Calu3 (cell line): ENCODE results near the gene NNT. TPM values are rescaled to one million over a fixed set of nuclear protein-coding genes. Genes with fewer than 3 reads are reported as not detected.
A peak's percentile ranks its signal among the peaks of the same experiment; 100 is the strongest.

ENCODE experiments used
- BruUV-seq: library from RNA; stranded (reverse); fragments of 400-500 nt; replicated peaks from 2 replicates; lab custom pipeline; 2021; lab: Mats Ljungman, UMichigan
- CTCF ChIA-PET: fragments of 300-600 bp; sonication (Branson Sonifier 250); formaldehyde crosslinking; loops from one replicate; lab custom pipeline; 2022; ENCODE audit warnings: antibody characterized with exemption; lab: Charles Lee
- DNase-seq: peaks from one replicate; pipeline ENCODE4 v3.0.0; 2022
- H3K27ac Mint-ChIP-seq: one replicate; pipeline ENCODE4 v1.8.0; 2022; ENCODE audit warnings: mixed read lengths; ENCODE audit not compliant: unreplicated experiment
- H3K27me3 Mint-ChIP-seq: one replicate; pipeline ENCODE4 v1.8.0; 2022; ENCODE audit warnings: mixed read lengths; ENCODE audit not compliant: unreplicated experiment
- H3K36me3 Mint-ChIP-seq: one replicate; pipeline ENCODE4 v1.8.0; 2022; ENCODE audit warnings: mild to moderate bottlenecking, moderate library complexity, mixed read lengths; ENCODE audit not compliant: insufficient read depth, unreplicated experiment
- H3K4me1 Mint-ChIP-seq: one replicate; pipeline ENCODE4 v1.8.0; 2022; ENCODE audit warnings: mild to moderate bottlenecking, low read depth, mixed read lengths; ENCODE audit not compliant: unreplicated experiment
- H3K4me3 Mint-ChIP-seq: one replicate; pipeline ENCODE4 v1.8.0; 2022; ENCODE audit warnings: mild to moderate bottlenecking, low read depth, moderate library complexity, mixed read lengths; ENCODE audit not compliant: unreplicated experiment
- H3K9me3 Mint-ChIP-seq: one replicate; pipeline ENCODE4 v1.8.0; 2022; ENCODE audit warnings: low read depth, mixed read lengths; ENCODE audit not compliant: unreplicated experiment
- CTCF ChIP-seq: fragments of 200-600 bp; IDR thresholded peaks from one replicate; pipeline ENCODE4 v1.8.0; 2022; ENCODE audit warnings: antibody characterized with exemption; ENCODE audit not compliant: unreplicated experiment
- intact Hi-C: fragments of 100-400 bp; cut with micrococcal nuclease; formaldehyde crosslinking; loops from one replicate; pipeline ENCODE4 v1.10.0; 2022; ENCODE audit not compliant: unreplicated experiment
- total RNA-seq: library from RNA; stranded (reverse); gene quantifications from 2 replicates; pipeline ENCODE4 v1.2.3, GENCODE V29; 2022

The NNT gene
- total RNA-seq, 1 experiment from 2014 or later: 72.4 TPM

GRCh38 chr5:43601454-43602260, 1.3 kb upstream of the NNT start:
- H3K9me3 Mint-ChIP-seq: peaks cover 2% of the 10 kb centered on the region
- CTCF ChIA-PET: no interaction called here
- peak overlapping the region; percentile 53 for H3K27ac Mint-ChIP-seq
- intact Hi-C loops: loop anchor here (5.0 kb wide), 1 partner anchor 44 kb away; the partner anchor contains the start of gene PAIP1
- H3K27me3 Mint-ChIP-seq: no peaks in the 10 kb centered on the region
- peaks cover 29% of the 10 kb centered on the region for H3K36me3 Mint-ChIP-seq
- TF ChIP-seq CTCF: no peak
- H3K4me1 Mint-ChIP-seq: peaks cover 9% of the 10 kb centered on the region
- DNase-seq: peak; percentile 4
- no TSS peak for BruUV-seq
- peak overlapping the region; percentile 89 for H3K4me3 Mint-ChIP-seq

- Mint-ChIP-seq H3K4me1 (peaks cover 9% of the 10 kb centered on the region), H3K27me3 (no peaks in the 10 kb centered on the region), H3K27ac (peak overlapping the region; percentile 53), H3K4me3 (peak overlapping the region; percentile 89), H3K9me3 (peaks cover 2% of the 10 kb centered on the region), H3K36me3 (peaks cover 29% of the 10 kb centered on the region)
- no TSS peak for BruUV-seq
- intact Hi-C loops: loop anchor here (5.0 kb wide), 1 partner anchor 46 kb away; the partner anchor contains the start of gene PAIP1
- DNase-seq: peak; percentile 64
- CTCF ChIA-PET: interaction anchor here (0.6 to 1.2 kb wide), 3 partner anchors 25 to 120 kb away, joined by 3 to 5 read pairs (median 3); partner anchors contain the start of gene TMEM267
- TF ChIP-seq CTCF: no peak
These were observed 601 bp downstream of the NNT start for GRCh38 chr5:43603344-43604217.

GRCh38 chr5:43604699-43605098, 1.7 kb downstream of the NNT start:
- Mint-ChIP-seq H3K4me1 (peaks cover 9% of the 10 kb centered on the region), H3K27ac (no peak overlapping the region), H3K27me3 (no peaks in the 10 kb centered on the region), H3K4me3 (peak overlapping the region; percentile 89), H3K36me3 (peaks cover 33% of the 10 kb centered on the region), H3K9me3 (peaks cover 2% of the 10 kb centered on the region)
- no peak for TF ChIP-seq CTCF
- no TSS peak for BruUV-seq
- intact Hi-C loops: loop anchor here (5.0 kb wide), 1 partner anchor 47 kb away; the partner anchor contains the start of gene PAIP1
- CTCF ChIA-PET: interaction anchor here (0.7 kb wide), 1 partner anchor 1620 kb away, joined by 3 read pairs; no protein-coding TSS in a partner anchor
- DNase-seq: no peak

GRCh38 chr5:43606351-43606750, 3.4 kb downstream of the NNT start:
- no peak overlapping the region for H3K4me3 Mint-ChIP-seq
- H3K27me3 Mint-ChIP-seq: no peaks in the 10 kb centered on the region
- H3K36me3 Mint-ChIP-seq: peaks cover 37% of the 10 kb centered on the region
- CTCF ChIA-PET: interaction anchor here (0.8 to 1.1 kb wide), 2 partner anchors 25 to 207 kb away, joined by 3 read pairs; no protein-coding TSS in a partner anchor
- intact Hi-C loops: no loop called here
- no peak overlapping the region for H3K27ac Mint-ChIP-seq
- TF ChIP-seq CTCF: no peak
- DNase-seq: no peak
- BruUV-seq: no TSS peak
- H3K9me3 Mint-ChIP-seq: peaks cover 2% of the 10 kb centered on the region
- H3K4me1 Mint-ChIP-seq: peaks cover 9% of the 10 kb centered on the region
